SH-SY5Y (cell line): ENCODE data around the gene DYNLRB1.

Experiments
- GATA2 ChIP-seq: IDR thresholded peaks from 2 replicates; pipeline ENCODE4 v1.6.1; 2011; ENCODE audit warnings: mild to moderate bottlenecking, low read depth, low read length
- GATA3 ChIP-seq: IDR thresholded peaks from 2 replicates; pipeline ENCODE4 v1.6.1; 2011; ENCODE audit warnings: low read depth, mild to moderate bottlenecking, low read length, moderate library complexity

The DYNLRB1 gene

DNA sequence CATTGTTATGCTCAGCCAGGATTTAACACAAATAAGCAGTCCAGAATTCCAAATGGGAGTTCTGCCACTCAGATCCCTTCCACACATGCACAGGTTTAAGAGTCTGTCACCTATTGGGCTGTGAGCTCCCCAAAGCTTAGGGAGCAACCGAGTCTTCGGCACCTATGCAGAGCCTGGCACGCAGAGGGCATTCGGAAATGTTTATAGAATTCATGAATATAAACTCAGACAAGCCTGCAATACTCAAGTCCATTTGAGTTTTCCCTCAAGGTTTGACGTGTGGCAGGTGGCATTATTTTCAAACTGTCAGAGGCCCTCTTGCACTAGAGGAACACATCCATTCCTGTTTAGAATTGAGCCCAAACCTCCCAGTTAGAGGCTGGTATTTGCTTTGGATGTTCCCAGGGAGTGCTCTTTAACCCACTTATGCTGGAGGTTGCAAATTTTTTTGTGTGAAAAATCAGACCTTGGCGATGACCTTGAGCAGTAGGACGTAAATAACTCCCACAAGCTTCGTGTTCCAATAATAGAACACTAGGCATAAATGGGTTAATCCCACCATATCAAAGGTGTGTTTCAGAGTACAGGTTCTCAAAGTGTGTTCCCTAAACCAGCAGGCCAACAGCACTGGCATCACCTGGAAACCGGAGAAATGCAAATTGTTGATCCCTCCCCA, 70.4 kb downstream of the DYNLRB1 start:
- no peak for TF ChIP-seq GATA3
- TF ChIP-seq GATA2 = no peak
